HG03342 (cell line): Measurements from ENCODE around the gene TCF15.

Experiments
- ATAC-seq: cut with Tn5 transposase; IDR thresholded peaks from one replicate; pipeline ENCODE4 v1.9.1; 2021; ENCODE audit warnings: mild to moderate bottlenecking, moderate library complexity; ENCODE audit not compliant: unreplicated experiment

Gene TCF15, protein sequence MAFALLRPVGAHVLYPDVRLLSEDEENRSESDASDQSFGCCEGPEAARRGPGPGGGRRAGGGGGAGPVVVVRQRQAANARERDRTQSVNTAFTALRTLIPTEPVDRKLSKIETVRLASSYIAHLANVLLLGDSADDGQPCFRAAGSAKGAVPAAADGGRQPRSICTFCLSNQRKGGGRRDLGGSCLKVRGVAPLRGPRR

DNA sequence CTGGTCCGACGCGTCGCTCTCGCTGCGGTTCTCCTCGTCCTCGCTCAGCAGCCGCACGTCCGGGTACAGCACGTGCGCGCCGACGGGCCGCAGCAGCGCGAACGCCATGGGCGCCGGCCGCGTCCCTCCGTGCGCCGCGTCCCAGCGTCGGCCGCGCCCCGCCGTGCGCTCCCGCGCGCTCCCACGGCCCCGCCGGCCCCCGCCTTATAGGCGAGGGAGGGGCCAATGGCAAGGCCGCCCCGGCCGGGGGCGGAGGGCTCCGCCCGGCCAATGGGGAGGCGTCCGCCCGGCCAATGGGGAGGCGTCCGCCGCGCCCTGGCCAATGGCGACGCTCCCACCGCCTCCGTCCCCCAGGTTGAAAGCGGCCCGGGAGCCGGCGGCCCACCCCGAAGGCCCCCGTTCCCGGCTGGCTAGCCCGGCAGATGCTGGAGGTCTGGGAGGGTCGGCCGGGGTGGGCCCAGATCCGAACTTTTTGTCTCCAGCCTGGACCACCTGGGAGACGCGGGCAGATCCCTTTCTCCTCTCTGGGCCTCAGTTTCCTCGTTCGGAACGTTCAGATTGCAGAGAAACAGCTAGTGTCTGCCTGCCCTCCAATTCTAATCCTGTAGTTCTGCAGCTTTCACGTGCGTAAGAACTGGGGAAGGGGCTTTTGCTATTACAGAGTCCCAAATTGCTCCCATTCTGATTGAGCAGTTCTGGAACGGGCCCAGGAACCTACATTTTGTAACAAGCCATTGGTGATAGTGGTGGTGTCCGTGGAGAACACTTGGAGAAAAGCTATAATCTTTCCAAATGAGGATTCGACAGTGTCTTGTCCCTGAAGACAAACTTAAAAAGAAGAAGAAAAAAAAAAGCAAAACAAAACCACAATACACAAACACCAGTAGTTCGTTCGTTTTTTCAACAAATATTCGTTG is at the start of gene TCF15:
Gene TCF15, minus strand, starts transcription at position 180 of the 917 bp plus-strand sequence. Its CDS starts 72 bp downstream, at position 108.
- ATAC-seq, result no peak

DNA sequence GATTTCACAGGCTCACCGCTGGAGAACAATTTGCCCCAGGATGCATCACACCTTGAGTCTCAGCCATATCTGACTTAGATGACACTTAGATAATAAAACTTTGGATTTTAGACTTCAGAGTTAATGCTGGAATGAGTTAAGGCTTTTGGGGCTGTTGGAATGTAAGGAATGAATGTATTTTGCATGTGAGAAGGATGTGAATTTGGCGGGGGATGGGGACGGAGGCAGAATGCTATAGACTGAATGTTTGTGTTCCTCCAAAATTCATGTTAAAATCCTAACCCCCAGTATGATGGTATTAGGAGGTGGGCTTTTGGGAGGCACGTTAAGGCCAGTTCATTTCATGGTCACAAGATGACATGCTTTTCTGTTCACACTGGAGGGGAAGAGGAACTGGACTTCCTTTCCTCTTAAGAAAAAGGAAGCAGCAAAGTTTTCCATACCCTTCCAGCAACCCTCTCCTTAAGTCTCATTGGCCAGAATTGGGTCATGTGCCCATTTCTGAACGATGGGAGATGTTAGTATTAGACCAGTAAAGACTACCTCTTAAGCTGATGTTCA is 48.7 kb upstream of the TCF15 start:
- ATAC-seq, result no peak

DNA sequence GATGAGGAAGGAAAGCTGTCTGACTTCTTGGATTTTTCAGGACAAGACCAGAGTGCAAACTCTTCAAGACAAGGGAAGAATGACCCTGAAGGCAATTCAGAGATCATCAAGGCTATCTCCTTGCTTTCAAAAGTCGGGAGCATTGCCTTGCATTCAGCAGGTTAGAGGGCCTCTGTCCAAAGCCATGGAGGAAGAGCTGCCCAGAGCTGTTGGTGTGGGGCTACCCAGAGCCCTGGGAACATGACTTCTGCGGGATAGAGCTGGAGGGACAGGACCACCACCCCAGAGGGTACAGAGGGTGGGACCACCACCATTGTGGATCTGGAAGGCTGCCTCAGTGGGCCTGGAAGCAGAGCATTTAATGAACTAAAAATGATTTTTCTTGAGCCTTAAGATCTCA is 48.1 kb upstream of the TCF15 start:
- no peak for ATAC-seq

DNA sequence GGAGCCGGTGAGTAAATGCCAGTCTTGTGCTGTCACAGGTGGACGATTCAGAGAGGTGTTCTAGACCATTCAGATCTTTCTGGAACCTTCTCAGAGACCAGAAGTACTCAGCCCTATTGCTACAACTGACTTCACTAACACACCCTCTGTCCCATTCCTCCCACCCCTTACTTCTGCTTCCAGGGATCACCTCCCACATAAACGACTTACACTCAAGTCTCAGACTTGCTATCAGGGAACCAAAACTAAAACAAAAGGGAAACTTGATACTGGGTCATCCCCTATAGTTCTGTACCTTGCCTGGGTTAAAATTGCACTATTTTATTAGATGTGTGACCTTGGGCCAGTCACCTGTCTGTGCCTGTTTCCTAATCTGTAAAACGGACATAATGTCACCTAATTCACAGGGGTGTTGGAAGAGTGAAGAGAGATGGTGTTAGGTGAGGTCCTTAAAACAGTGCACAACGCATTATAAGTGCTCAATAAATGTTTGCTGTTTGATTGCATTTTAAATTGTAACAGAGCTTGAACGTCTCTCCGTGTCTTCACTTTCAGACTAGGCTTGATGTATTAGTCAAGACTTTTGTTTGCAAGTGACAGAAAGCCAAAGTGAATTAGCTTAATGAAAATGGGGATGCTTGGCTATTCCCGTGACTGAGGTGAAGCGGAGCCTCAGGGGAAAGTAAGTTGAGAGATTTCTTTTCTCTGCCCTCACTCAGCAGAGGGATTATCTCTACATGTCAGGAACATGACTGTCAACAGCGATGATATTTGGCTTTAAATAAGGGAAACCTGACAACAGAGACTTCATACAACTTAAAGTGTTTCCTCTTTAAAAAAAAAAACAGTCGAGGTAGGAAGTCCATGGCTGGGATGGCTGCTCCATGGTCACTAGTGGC is 45.9 kb upstream of the TCF15 start:
- no peak for ATAC-seq

DNA sequence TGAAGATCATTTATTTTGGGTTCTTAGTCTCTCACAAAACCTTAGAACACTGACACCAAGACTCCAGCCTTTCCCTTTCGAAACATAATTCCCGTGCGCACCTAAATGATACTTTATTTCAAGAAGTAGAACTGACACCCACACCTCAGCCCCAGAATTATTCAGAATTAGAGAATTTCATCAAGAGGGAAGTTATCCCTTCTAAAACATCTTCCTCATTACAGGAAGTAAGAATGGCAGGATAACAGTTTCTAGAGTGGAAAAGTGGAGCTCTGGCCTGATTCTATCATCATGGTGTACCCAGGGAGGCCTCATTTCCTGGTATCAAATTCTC is 44.3 kb upstream of the TCF15 start:
- no peak for ATAC-seq

DNA sequence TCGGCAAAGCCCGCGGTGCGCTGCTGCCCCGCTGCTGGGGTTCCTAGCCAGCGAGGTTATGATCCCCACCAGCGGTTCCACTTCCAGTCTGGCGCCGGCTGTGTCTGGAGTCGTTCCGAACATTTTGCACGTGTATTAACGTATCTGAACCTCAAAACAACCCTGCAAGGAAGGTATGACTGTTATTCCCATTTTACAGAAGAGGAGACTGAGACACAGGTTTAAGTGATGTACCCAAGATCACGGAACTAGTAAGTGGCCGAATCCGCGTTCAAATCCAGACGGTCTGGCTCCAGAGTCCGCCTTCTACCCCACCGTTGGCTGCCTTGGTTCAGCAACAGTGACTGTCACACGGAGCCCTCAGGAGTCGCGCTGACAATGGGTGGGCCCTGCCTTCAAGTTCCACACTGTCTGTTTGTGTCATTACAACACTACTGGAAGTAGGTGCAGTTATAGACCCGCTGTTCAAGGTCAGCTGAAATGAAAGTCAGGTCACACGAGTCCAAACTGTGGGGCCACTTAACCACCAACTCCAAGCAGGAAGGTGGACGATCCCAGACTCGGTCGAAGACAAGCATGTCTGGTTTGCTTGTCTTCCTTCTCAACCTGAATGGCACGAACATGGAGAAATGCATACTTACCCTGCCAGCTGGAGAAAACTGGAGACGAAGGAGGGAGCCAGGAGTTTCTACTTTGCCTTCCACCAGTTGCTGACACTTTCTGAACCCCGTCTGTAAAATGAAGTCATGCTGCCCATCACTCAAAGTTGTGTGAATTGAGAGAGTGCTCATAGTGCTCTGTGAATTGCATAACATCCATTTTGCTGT is 43.7 kb upstream of the TCF15 start:
- ATAC-seq, result no peak

DNA sequence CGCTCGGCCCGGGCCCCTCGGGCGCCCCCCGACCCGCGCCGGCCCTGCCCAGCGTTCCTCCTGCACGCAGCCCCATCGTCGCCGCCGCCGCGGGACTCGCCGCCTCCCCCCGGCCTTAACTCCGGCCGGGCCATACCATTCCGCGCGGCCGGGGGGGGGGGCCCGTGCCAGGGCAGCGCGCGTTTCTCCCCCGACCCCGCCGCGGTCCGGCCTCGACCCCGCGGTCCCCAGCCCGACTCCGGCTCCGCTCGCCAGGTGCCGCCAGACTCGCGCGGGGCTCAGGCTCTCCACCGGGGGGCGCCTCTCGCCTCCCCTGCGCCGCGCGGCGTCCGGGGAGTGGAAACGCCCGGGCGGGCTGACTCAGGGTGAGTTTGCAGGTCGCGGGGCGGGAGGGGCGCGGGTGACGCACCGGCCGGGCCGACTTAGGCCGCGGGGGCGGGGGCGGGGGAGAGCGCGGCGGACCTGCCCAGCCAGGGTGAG is 43.0 kb upstream of the TCF15 start, which contains the start of gene SRXN1:
Gene SRXN1, minus strand, starts transcription at position 91 of the 480 bp plus-strand sequence. Its CDS starts 15 bp downstream, at position 76.
- peak; percentile 87 for ATAC-seq

DNA sequence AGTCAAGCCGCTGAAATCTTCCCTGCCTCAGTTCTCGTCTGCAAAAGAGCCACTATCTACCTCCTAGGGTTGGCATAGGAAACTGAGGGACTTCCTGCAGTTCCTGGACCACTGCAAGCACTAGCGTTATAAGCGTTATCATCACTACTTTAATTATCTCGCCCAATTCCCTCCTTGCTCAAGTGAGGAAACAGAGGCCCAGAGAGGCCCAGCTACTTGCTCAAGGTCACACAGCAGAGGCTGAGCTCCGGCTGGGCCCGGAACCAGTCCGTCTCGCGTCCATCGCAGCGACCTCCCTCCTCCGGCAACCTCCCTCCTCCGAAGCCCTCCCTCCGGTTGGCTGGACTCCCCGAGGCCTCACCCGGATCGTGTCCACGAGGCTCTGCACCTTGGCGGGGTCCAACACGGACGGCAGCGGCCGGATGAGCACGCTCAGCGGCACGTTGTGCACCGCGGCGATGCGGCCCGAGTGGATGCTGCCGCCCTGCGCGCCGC is 42.6 kb upstream of the TCF15 start:
- peak; percentile 24 for ATAC-seq

DNA sequence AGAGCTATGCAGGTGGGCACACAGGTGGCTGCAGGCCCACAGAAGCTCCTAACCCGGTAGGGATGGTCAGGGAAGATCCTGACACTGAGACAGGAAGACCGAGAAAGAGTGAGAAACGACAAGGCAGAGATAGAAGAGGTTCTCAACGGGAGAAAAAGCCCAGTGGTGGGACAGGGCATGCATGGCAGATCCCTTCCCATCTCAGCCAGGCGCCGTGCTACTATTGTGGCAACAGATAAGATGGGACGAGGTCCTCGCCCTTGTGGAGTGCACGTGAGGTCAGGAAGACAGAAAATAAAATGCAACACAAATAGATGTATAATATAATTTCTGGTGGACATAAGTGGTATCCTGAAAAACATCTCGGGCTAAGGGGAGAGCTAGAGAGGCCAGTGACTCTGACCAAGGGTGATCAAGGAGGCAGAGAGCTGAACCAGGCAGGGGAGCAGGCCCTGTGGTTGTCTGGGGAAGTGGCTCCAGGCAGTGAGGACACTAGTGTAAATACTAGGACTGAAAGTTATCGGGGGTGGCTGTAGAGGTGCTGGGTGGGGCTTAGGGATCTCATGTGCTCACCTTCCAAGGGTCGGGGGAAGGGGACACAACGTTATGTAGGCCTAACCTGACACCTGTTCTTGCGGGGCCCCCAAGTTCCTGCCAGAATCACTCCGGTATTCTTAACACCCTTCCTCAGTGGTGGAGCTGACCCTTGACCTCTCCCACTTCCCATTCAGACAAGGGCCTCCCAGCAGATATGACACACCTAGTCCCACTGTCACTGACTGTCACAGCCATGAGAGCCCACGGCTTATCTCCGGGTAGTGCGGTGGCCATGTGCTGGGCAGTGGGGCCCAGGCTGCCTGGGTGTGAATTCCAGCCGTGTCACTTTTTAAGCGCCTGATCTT is 41.9 kb upstream of the TCF15 start:
- ATAC-seq, result no peak

DNA sequence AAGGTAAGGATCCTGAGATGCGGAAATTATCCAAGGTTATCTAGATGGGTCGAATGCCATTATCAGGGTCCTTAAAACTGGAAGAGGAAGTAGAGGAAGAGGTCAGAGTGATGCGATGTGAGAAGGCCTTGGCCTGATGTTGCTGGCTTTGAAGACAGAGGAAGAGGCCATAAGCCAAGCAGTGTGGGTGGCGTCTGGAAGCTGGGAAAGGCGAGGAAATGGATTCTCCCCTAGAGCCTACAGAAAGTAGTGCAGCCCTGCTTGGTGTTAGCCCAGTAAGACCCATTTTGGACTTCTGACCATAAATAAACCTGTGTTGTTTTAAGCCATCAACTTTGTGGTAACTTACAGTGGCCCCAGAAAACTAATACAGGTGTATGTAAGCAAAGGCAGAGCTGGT is 40.8 kb upstream of the TCF15 start:
- no peak for ATAC-seq

DNA sequence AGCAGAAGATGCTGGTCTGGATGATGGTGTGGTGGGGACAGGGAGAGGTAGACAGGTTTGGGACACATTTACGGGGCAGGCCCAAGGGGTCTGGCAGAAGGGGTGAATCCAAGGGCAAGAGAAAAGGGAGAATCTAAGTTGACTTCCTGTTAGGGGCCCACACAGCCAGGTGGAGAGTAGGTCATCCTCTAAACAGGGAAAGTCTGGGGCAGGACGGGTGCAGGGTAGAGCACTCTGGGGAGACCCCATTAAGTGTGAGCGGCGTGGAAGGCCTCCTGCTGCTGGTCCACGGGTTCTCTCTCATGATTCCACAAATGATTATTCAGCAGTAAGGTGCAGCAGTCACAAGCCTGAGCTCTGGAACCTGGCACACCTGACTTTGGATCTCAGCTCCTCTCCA is 40.2 kb upstream of the TCF15 start:
- ATAC-seq, result no peak

DNA sequence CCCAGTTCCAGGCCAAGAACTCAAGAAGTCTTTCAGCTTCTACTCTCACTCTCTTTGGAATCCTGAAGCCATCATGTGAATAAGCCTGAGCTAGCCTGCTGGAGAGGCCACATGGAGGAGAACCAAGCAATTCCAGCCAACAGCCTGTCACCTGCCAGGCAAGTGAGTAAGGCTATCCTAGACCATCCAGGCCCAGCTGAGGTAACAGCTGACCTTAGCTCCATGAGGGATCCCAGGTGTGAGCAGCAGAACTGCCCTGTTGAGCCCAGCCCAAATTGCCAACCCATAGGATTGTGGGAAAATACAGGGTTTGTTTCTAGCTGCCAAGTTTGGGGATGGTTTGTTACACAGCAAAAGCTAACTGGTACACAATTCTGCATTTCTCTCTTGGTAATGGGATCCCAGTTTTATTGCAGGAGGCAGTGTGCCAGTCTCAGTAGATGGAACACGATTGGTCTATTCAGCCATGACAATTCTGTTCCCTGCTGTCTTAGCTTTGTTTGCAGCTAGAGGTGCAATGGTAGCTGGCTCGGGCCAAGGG is 37.4 kb upstream of the TCF15 start:
- no peak for ATAC-seq

DNA sequence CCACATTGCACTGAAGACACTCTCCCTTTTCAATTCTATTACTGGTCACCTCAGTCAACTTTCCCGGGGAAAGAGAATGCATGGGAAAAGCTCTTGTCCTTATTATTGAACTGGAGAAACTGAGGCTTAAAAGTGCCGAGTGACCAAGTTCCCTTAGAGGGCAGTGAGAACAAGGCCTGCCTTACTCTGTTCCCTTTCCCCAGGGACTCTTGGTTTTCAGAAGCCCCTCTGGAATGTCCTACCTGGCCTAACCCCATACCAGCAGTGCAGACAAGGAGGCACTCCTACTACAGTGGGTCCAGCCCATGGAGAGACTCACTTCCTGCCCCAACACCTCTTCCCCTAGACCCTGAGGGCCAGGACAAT is 36.7 kb upstream of the TCF15 start:
- ATAC-seq, result no peak

DNA sequence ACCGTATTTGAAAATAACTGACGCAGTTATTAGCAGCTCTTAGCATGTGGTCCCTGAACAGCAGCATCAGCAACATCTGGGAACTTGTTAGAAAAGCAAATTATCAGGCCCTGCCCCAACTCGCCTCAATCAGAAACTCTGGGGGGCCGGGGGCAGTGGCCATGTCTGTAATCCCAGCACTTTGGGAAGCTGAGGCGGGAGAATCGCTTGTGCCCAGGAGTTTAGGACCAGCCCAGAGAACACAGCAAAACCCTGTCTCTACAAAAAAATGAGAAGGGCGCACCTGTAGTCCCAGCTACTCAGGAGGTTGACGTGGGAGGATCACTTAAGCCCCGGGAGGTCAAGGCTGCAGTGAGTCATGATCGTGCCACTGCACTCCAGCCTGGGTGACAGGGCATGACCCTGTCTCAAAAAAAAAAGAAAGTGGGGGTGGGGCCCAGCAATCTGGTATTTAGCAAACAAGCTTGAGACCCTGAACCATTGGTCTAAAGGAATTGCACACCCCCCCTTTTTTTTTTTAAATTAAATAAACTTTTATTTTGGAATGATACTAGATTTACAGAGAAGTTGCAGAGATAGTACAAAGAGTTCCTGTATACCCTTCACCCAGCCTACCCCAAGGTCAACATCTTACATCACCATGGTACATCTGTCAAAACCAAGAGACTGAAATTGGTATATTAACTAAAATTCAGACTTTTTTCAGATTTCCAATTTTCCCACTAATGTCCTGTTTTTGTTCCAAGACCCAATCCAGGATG is 36.2 kb upstream of the TCF15 start:
- ATAC-seq, result no peak

DNA sequence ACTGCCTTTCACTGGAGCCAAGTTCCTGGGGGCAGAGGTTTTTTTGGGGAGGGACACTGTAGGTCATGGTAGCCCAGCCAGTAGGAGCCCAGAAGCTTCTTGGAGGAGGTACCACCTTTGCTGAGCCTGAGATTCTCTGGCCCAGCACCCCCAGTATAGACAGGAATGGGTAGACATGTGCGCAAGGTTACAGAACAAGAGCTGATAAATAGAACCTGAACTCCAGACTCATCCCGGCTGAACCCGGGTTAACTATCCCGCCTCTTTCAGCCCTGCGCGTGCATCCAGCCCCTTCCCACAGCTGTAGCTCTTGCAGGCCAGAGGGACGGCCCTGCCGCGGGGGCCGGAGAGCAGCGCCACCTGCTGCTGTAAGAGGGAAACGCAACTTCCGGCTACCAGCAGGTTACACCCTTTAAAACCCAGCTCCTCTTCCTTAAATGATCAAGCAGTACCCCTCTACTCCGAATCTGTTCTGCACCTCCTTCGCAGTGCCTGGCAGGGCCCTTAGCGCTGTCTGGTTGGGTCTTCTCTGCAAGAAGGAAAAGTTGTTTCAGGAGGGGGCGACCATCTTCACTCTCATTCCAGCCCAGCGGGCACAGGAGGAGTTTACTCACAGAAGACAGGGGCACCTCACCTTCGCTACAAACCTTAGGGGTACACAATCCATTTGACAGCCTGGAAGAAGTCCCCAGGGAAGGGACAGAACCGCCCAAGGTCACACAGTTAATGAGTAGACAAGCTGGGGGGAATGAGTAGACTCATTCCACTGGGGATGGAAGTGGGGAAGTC is 35.4 kb upstream of the TCF15 start:
- ATAC-seq, result peak; percentile 69

DNA sequence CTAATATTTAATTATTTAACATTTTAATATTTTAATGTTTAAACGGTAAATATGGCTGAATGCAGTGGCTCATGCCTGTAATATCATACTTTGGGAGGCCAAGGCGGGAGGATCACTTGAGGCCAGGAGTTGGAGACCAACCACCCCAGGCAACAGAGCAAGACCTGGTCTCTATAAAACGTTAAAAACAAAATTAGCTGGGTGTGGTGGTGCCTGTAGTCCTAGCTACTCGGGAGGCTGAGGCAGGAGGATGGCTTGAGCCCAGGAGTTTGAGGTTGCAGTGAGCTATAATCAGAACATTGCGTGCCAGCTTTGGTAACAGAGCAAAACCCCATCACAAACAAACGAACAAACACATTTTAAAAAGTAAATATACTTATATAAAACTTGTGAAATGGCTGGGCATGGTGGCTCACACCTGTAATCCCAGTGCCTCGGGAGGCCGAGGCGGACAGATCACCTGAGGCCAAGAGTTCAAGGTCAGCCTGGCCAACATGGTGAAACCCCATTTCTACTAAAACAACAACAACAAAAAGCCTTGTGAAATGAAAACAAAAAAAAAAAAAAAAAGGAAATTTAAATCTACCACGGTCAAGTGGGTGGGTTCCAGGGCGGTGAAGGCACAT is 34.7 kb upstream of the TCF15 start:
- ATAC-seq, result no peak
